Kidney glomerular epithelial cell (primary cell): ENCODE data around the gene IQGAP2.

ENCODE experiments used
- DNase-seq: peaks from one replicate; lab custom pipeline; 2025; lab: John Stamatoyannopoulos, UW

Gene IQGAP2

DNA sequence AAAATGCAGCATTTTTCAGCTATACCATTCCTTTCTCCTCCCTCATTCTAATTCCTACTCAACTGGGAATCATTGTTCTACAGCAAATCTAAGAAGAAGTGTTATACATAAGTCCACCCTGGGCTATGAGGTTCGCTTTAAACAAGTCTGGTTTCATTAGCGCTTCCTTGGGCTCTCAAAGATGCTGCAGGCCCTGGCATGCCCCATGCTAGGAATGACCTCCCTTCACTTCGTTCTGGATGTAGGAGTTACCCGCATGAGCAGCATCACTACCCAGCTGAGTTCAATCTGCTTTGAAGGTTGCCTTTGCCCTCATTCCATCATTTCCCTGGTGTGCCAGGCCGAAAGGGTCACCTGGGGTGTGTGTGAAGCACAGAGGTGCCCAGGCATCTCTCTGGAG lies 348.2 kb downstream of the IQGAP2 start:
- no peak for DNase-seq

DNA sequence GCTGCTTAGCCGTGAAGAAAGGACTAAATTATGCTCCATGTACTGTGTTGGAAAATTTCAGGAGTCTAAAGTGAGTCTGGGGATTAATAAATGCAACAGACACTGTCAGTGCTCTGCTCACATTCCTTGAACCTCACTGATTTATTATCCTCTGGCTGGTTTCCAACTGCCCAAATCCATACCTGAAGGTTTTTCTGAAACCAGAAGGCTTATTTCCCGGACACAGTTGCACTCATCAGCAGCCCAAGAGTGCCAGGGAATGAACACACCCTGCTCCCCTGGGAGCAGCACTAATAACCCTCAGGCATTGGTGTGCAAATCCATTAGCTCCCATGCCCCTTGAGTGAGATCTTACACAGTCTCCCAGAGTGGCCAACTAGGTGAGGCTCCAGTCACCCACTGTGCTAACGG lies 351.6 kb downstream of the IQGAP2 start:
- no peak for DNase-seq

DNA sequence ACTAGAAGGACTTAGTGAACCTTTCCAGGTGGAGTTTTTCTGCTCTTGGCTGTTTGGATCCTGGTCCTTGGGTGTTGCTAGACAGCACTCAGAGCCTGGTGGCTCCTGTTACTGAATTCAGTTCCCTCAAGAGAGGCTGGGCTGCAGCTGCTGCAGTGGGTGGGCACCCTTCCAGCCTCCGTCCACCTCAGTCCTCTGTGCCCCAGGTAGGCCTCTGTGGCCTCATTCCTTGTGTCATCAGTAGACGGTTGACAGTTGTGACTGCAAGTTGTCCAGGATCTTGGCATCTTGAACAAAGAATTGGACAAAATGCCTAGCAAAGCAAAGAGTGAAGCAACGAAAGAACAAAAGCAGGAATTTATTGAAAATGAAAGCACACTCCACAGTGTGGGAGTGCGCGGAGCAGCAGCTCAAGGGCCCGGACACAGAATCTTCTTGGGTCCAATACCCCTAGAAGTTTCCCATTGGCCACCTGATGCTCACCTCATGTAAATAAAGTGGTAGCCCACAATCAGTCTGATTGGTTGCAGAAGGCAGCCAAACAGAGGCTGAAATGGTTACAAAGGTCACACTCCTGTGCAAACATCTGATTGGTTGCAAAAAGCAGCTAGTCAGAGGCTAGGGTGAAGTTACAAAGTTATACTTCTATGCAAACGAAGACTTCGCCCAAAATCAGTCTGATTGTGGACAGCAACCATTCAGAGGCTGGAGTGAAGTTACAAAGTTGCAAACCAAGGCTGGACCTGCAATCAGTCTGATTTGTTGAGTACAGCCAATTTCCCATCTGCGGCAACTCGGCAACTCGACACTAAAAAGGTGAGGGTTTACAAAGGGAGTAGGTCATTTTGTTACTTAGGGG lies 352.9 kb downstream of the IQGAP2 start:
- no peak for DNase-seq

DNA sequence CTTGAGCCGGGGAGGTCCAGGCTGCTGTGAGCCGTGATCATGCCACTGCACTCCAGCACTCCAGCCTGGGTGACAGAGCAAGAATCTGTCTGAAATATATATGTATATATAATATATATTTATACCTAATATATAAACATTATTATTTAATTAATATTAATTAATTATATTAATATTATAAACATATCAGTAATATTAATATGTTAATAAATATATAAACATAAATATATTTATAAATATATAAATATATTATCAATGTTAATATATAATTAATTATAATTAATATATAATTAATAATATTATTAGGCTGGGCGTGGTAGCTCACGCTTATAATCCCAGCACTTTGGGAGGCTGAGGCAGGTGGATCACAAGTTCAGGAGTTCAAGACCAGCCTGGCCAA lies 354.0 kb downstream of the IQGAP2 start:
- no peak for DNase-seq
